Central memory CD8-positive, alpha-beta T cell (primary cell): ENCODE results near the gene NRXN3.
"Not testable (repeated sequence)": the region's sequence is repeated elsewhere in the genome, so short reads cannot be mapped to it uniquely, and the experiment has no call there.

Experiments
- ATAC-seq: fragments of 150-1000 bp; cut with Tn5 transposase; replicated peaks from 2 replicates; pipeline ENCODE4 v1.10.0; 2022; ENCODE audit warnings: mild to moderate bottlenecking, moderate FRiP score, moderate number of reproducible peaks; ENCODE audit not compliant: poor library complexity, severe bottlenecking; ENCODE audit errors: extremely low read depth
- DNase-seq, 2 donors: peaks; one replicate each; pipeline ENCODE4 v3.0.0; 2021; ENCODE audit warnings: low spot score in 2 of 2
- H3K27ac Mint-ChIP-seq: one replicate; pipeline ENCODE4 v1.8.0; 2022; ENCODE audit warnings: low read depth, mild to moderate bottlenecking, moderate library complexity, mixed read lengths
- H3K27me3 Mint-ChIP-seq: one replicate; pipeline ENCODE4 v1.8.0; 2022; ENCODE audit warnings: mixed read lengths
- H3K36me3 Mint-ChIP-seq: one replicate; pipeline ENCODE4 v1.8.0; 2022; ENCODE audit warnings: mild to moderate bottlenecking, moderate library complexity, mixed read lengths; ENCODE audit not compliant: insufficient read depth
- H3K4me1 Mint-ChIP-seq: one replicate; pipeline ENCODE4 v1.8.0; 2022; ENCODE audit warnings: mixed read lengths
- H3K4me3 Mint-ChIP-seq: one replicate; pipeline ENCODE4 v1.8.0; 2022; ENCODE audit warnings: mild to moderate bottlenecking, moderate library complexity, mixed read lengths
- H3K9me3 Mint-ChIP-seq: one replicate; pipeline ENCODE4 v1.8.0; 2022; ENCODE audit warnings: mixed read lengths

The NRXN3 gene

DNA sequence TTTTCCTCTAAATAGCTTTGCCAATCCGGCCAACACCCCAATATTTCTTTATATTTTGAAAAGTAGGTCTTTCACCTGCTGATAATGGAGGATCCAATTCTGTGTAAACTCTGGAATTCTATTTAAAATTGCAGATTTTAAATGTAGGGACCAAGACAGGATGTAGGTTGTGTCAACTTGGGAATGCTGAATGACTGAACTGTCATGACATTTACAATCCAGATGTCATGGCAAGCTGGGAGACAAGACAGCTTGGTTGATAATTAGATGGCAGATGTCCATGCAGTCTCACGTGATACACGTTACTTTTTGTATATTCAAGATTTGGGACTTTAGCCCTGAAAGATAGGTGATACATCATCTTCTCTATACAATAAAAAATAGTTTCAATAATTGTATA lies 1564.0 kb downstream of the NRXN3 start:
- no peak overlapping the region for H3K27ac Mint-ChIP-seq
- ATAC-seq = no peak

DNA sequence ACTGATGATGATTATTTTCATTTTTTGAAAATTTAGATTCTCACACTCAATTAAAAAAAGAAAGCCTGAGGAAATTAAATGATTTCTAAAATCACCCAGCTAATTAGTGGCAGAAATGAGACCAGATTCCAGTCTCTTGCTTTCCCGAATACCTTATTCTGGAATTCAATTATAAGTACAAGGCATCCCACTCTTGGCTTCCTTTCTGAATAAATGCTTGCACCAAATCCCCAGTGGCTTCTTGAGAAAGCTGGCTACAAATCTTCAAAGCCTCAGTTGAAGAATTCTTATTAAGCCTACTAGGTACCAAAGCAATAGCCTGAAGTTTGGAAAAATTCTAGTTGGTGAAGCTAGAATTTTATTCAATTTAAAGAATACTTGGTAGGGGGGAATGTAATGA lies 1564.5 kb downstream of the NRXN3 start:
- Mint-ChIP-seq H3K9me3 (peaks cover 22% of the 10 kb centered on the region), H3K4me3 (no peak overlapping the region), H3K27me3 (no peaks in the 10 kb centered on the region), H3K4me1 (no peaks in the 10 kb centered on the region), H3K36me3 (no peaks in the 10 kb centered on the region), H3K27ac (no peak overlapping the region)
- ATAC-seq (no peak), DNase-seq (no peak)

More for the DNA sequence above, 1564.0 kb downstream of the NRXN3 start:
- no peaks in the 10 kb centered on the region for H3K27me3 Mint-ChIP-seq
- DNase-seq = no peak
- no peak overlapping the region for H3K4me3 Mint-ChIP-seq
- H3K4me1 Mint-ChIP-seq = no peaks in the 10 kb centered on the region
- no peaks in the 10 kb centered on the region for H3K36me3 Mint-ChIP-seq
- H3K9me3 Mint-ChIP-seq = peaks cover 23% of the 10 kb centered on the region

DNA sequence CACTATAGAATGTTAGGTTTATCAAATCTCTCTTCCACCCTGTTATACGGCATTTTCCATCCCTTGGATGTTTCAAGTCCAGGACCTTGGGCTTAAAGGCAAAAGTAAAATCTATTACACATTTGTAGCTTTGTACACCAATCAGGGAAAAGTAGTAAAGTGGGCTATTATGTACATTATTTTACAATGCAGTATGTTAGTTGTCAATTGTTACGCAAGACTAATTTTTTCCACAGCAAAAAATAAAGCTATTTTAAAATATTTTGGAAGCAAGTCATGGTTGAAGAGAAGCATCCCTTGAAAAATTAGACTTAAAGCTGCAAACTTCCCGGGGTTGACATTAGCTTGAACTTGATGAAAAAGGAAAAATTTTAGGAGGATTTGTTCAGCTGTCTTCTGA lies 1564.9 kb downstream of the NRXN3 start:
- H3K4me3 Mint-ChIP-seq = no peak overlapping the region
- H3K27ac Mint-ChIP-seq = no peak overlapping the region
- DNase-seq = no peak
- no peaks in the 10 kb centered on the region for H3K27me3 Mint-ChIP-seq
- H3K9me3 Mint-ChIP-seq = peaks cover 22% of the 10 kb centered on the region
- no peaks in the 10 kb centered on the region for H3K36me3 Mint-ChIP-seq
- H3K4me1 Mint-ChIP-seq = no peaks in the 10 kb centered on the region
- ATAC-seq = no peak

DNA sequence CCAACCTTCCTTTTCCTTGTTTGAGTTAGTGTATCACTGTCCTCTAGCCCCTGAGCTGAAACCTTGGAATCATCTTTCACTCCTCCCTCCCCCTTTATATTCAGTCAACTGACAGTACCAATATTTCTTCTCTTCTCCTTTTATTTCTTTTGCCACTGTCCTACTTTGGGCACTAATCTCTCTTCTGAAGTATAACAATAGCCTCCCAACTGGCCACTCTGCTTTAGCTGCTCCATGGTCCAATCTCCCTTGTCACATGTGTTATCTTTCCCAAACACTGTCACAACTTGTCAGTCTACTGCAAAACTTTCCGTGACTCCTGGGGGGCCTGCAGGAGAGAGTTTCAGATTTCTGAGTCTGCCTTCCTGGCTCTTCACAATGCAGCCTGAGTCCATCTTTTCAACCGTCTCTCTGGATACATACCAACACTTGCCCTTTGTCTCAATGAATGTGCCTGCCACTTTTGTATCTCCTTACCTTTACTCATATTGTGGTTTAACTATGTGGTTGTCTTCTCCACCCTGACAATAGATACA lies 1570.0 kb downstream of the NRXN3 start:
- no peak overlapping the region for H3K27ac Mint-ChIP-seq
- no peaks in the 10 kb centered on the region for H3K4me1 Mint-ChIP-seq
- ATAC-seq = no peak
- H3K9me3 Mint-ChIP-seq = peaks cover 31% of the 10 kb centered on the region
- no peak overlapping the region for H3K4me3 Mint-ChIP-seq
- DNase-seq = no peak
- H3K27me3 Mint-ChIP-seq = no peaks in the 10 kb centered on the region
- H3K36me3 Mint-ChIP-seq = no peaks in the 10 kb centered on the region

DNA sequence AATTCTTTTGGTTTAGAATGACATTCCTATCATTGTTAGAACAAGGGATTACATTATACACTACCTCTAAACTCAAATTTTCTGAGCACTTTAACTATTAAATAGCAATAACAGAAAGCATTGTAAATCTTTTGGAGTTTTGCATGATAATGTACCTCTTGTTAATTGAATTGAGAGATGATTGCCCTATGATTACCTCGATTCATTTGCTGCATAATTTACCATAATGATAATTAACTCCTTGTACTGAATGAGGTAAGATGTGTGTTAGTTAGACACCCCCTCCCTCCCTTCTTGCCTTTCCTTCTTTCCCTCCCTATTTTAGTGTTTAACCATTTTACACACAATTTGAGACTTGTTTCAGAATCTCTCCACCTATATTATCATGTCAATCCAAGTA lies 1572.0 kb downstream of the NRXN3 start:
- H3K27me3 Mint-ChIP-seq = no peaks in the 10 kb centered on the region
- H3K36me3 Mint-ChIP-seq = no peaks in the 10 kb centered on the region
- H3K4me1 Mint-ChIP-seq = no peaks in the 10 kb centered on the region
- no peak overlapping the region for H3K4me3 Mint-ChIP-seq
- no peak overlapping the region for H3K27ac Mint-ChIP-seq
- DNase-seq (no peak), ATAC-seq (no peak)
- H3K9me3 Mint-ChIP-seq = peaks cover 30% of the 10 kb centered on the region

DNA sequence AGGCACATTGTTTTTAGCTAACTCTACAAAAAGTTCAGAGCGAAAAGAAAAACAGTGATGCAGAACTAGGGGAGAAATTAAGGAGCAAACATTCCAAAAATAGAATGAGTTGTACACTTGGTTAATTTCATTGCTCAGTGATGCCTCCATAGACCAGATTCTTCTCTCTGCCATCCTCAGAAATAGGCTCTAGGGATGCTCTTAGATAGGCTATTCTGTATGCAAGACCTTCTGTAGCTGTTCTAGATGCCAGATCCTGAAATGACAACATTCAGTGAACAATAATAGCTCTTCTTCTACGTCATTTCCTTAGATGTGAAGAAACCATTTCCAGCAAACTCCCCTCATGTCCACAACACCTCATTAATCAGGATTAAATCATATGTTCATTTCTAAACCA lies 1574.9 kb downstream of the NRXN3 start:
- H3K9me3 Mint-ChIP-seq = peaks cover 35% of the 10 kb centered on the region
- H3K36me3 Mint-ChIP-seq = no peaks in the 10 kb centered on the region
- no peak for ATAC-seq
- H3K27me3 Mint-ChIP-seq = no peaks in the 10 kb centered on the region
- no peak overlapping the region for H3K27ac Mint-ChIP-seq
- DNase-seq = no peak
- H3K4me3 Mint-ChIP-seq = no peak overlapping the region
- H3K4me1 Mint-ChIP-seq = no peaks in the 10 kb centered on the region

DNA sequence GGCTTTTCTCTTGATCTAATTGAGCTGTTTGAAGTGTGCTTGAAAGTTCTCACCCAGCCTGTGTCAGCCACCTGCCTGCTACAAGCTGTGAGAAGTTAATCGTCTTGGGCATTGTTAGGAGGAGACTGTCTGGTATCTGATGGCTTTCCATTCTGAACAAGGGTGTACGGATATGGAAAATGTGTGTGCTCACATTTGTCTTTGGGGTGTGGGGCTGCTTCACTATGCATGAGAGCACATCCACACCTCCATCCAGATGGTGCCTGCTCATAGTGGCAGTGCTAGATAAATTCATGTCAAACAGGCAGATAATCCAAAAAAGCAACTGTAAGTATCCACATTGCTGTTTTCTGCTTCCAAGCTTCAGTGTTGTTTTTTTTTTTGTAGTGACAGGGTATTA lies 1578.9 kb downstream of the NRXN3 start:
- Mint-ChIP-seq H3K27ac (no peak overlapping the region), H3K4me1 (no peaks in the 10 kb centered on the region), H3K27me3 (no peaks in the 10 kb centered on the region), H3K9me3 (peaks cover 22% of the 10 kb centered on the region), H3K4me3 (no peak overlapping the region), H3K36me3 (no peaks in the 10 kb centered on the region)
- DNase-seq (no peak), ATAC-seq (no peak)

DNA sequence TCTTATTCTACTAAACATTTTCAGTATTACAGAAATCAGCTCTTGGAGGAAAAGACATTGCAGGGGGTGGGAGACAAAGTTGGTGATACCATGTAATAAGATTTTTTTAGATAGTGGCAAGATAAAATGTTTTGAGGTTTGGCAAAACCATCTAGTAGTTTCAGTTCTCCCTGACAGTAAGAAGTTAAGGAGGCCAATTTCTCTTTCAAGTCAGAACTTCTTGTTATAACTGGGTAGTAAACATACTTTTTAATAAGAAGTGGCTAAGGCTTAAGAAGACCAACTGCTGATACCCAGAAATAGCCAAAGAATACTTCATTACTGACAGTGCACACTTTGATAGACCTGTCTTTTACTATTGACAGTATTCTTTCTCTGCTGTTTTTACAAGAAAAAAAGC lies 1588.8 kb downstream of the NRXN3 start:
- H3K36me3 Mint-ChIP-seq = no peaks in the 10 kb centered on the region
- peaks cover 24% of the 10 kb centered on the region for H3K9me3 Mint-ChIP-seq
- DNase-seq (no peak), ATAC-seq (no peak)
- no peak overlapping the region for H3K4me3 Mint-ChIP-seq
- H3K27me3 Mint-ChIP-seq = no peaks in the 10 kb centered on the region
- no peaks in the 10 kb centered on the region for H3K4me1 Mint-ChIP-seq
- H3K27ac Mint-ChIP-seq = no peak overlapping the region

DNA sequence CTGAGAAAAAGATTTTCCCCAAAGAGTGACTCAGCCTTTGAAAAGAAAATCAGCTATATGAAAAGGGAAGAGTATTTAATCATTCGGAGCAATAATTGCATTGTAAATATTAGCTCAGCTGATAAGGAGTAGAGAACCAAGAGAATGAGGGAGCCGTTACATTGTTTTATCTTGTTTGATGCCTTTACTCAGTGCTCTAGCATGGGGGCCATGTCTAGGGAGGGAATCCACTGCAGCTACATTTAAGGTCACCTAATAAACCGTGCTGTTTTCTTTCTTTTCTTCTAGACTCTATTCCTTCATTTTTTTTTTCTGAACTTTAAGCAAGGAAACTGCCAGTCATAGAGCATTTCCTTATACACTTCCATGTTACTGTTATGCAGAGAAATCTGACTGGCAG lies 1594.2 kb downstream of the NRXN3 start:
- Mint-ChIP-seq H3K4me3 (no peak overlapping the region), H3K36me3 (peaks cover 3% of the 10 kb centered on the region), H3K27me3 (no peaks in the 10 kb centered on the region), H3K9me3 (peaks cover 14% of the 10 kb centered on the region), H3K4me1 (no peaks in the 10 kb centered on the region), H3K27ac (no peak overlapping the region)
- no peak for ATAC-seq
- no peak for DNase-seq

DNA sequence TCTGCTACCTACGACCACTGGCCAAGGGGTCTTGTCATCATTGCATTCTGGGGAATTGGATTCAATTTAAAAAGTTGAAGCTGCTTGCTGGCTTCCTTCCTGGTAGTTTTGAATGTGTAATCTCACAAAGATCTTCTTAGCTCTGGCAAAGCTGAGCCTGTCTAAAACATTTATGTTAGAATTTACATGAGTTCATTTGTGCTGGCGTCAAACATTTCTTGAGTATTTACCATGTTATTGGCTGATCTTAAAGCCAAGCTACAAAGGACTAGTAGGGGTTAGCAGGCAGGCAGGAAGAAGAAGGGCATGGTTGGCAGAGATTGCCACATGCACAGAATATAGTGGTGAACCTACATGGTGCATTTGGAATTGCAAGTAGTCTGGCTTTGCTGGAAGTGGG lies 1596.3 kb downstream of the NRXN3 start:
- ATAC-seq (no peak), DNase-seq (no peak)
- Mint-ChIP-seq H3K36me3 (peaks cover 3% of the 10 kb centered on the region), H3K27me3 (no peaks in the 10 kb centered on the region), H3K4me1 (no peaks in the 10 kb centered on the region), H3K27ac (no peak overlapping the region), H3K4me3 (no peak overlapping the region), H3K9me3 (peaks cover 14% of the 10 kb centered on the region)

DNA sequence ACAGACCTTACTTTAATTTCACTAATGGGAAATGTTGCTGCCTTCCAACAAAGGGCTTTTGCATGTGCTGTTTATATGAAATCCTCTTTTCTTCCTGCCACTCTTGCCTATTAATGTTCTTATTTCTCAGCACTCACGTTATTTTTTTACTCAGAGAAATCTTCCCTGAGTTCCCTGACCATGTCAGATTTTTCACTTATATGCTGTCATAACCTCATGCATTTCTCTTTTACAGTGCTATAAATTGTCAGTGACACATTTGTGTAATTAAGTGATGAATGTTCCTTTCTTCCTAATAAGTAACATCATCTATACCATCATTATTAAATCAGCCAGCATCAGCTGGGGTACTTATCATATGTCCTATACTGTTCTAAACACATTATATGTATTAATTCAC lies 1597.1 kb downstream of the NRXN3 start:
- DNase-seq (no peak), ATAC-seq (no peak)
- Mint-ChIP-seq H3K36me3 (peaks cover 3% of the 10 kb centered on the region), H3K9me3 (peaks cover 14% of the 10 kb centered on the region), H3K27ac (no peak overlapping the region), H3K4me3 (no peak overlapping the region), H3K27me3 (no peaks in the 10 kb centered on the region), H3K4me1 (no peaks in the 10 kb centered on the region)

DNA sequence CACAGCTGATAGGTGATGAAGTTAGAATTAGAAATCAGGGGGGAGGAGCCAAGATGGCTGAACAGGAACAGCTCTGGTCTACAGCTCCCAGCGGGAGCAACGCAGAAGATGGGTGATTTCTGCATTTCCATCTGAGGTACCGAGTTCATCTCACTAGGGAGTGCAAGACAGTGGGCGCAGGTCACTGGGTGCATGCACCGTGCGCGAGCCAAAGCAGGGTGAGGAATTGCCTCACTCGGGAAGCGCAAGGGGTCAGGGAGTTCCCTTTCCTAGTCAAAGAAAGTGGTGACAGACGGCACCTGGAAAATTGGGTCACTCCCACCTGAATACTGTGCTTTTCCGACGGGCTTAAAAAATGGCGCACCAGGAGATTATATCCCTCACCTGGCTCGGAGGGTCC lies 1597.5 kb downstream of the NRXN3 start:
- not testable (repeated sequence) for H3K27ac Mint-ChIP-seq, H3K27me3 Mint-ChIP-seq, H3K36me3 Mint-ChIP-seq, H3K4me3 Mint-ChIP-seq, DNase-seq, H3K4me1 Mint-ChIP-seq, ATAC-seq
- peaks cover 14% of the 10 kb centered on the region for H3K9me3 Mint-ChIP-seq

DNA sequence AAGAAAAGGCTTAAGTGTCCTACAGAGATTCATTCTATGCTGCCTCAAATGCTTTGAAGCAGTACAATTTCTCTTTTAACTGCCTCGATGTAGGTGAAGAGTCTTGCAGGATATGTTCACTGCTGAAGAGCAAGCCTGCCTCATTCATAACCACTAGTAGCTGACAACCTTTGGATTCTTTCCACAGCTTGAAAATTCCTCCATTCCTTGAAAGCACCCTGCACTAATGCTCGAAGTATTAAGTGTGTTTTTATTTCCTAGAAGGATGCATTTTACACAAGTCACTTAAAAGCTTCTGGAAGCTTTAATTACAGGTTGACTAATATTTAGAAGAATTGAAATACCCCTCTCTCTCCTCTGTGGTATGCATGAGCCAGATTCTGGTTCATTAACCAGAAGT lies 1611.7 kb downstream of the NRXN3 start:
- H3K27me3 Mint-ChIP-seq = no peaks in the 10 kb centered on the region
- H3K4me3 Mint-ChIP-seq = no peak overlapping the region
- no peak overlapping the region for H3K27ac Mint-ChIP-seq
- peaks cover 6% of the 10 kb centered on the region for H3K9me3 Mint-ChIP-seq
- DNase-seq (no peak), ATAC-seq (no peak)
- no peaks in the 10 kb centered on the region for H3K36me3 Mint-ChIP-seq
- H3K4me1 Mint-ChIP-seq = no peaks in the 10 kb centered on the region

DNA sequence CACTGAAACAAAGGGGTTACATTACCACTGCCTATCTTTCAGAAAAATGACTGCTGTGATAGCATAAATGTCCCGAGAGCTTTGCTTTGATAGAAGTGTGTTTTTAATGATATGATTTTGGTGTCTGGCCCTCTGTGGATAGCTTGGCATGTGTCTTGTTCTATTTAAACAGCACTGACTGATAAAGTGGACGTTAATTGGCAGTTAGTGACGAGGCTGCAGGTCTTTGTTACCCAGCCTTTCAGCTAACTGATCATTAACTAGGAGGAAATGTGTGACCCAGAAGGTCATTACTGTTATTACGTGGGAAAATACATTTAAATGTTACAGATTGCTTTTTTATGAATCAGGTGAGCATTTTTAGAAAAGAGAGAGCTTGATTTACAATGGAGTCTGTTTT lies 1612.9 kb downstream of the NRXN3 start:
- DNase-seq (no peak), ATAC-seq (no peak)
- Mint-ChIP-seq H3K9me3 (peaks cover 15% of the 10 kb centered on the region), H3K4me3 (no peak overlapping the region), H3K27ac (no peak overlapping the region), H3K4me1 (no peaks in the 10 kb centered on the region), H3K27me3 (no peaks in the 10 kb centered on the region), H3K36me3 (no peaks in the 10 kb centered on the region)
